NOMO-1 treated with DMSO at 0.1 percent for 48 hours (cell line): ENCODE data around the gene BDH1.
"Not testable (repeated sequence)": the region's sequence is repeated elsewhere in the genome, so short reads cannot be mapped to it uniquely, and the experiment has no call there.

Source experiments
- DNase-seq: peaks from one replicate; lab custom pipeline; 2025; ENCODE audit not compliant: unreplicated experiment; lab: John Stamatoyannopoulos, UW

BDH1 gene

GRCh38 chr3:197521277-197522182 lies 34.2 kb downstream of the BDH1 start:
- DNase-seq: no peak

GRCh38 chr3:197520311-197521276 lies 35.2 kb downstream of the BDH1 start:
- no peak for DNase-seq

- no peak for DNase-seq
Observed at GRCh38 chr3:197519801-197520211, 36.0 kb downstream of the BDH1 start.

GRCh38 chr3:197518881-197519421 lies 36.8 kb downstream of the BDH1 start:
- DNase-seq: no peak

DNA sequence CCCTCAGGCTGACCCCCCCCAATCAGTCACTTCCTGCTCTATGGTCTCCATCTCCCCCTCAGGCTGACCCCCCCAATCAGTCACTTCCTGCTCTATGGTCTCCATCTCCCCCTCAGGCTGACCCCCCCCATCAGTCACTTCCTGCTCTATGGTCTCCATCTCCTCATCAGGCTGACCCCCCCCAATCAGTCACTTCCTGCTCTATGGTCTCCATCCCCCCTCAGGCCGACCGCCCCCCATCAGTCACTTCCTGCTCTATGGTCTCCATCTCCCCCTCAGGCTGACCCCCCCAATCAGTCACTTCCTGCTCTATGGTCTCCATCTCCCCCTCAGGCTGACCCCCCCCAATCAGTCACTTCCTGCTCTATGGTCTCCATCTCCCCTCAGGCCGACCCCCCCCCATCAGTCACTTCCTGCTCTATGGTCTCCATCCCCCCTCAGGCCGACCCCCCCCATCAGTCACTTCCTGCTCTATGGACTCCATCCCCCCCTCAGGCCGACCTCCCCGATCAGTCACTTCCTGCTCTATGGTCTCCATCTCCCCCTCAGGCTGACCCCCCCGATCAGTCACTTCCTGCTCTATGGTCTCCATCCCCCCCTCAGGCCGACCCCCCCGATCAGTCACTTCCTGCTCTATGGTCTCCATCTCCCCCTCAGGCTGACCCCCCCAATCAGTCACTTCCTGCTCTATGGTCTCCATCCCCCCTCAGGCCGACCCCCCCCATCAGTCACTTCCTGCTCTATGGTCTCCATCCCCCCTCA lies 37.7 kb downstream of the BDH1 start:
- DNase-seq: not testable (repeated sequence)

GRCh38 chr3:197516890-197517606 lies 38.7 kb downstream of the BDH1 start:
- DNase-seq: not testable (repeated sequence)

- no peak for DNase-seq
Observed at GRCh38 chr3:197516517-197516889, 39.3 kb downstream of the BDH1 start.

DNA sequence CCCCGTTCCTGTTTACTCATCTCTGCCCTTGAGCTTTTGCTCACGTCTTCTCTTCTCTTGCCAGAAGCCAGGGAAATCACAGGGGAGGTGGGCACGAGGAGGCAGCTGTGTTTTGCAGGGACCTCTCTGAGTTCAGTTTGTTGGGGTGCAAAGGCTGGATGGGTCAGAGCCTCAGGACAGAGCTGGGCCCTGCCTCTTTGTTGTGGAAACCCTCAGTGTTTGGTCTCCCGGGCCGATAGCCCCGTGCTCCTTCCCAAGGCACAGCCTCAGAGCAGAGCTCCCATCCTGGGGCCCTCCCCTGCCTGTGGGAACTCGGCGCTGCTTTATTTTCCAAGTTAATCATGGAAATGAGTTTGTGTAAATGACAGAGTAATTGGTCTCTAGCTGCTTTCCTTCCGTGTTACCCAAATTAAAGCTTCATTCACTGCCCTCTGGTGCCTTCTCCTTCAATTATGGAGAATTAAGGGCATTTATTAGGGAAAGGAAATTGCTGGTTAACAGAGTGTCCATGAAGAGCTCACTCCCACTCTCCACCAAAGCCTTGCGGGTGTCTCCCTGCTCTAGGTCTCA lies 40.9 kb downstream of the BDH1 start:
- DNase-seq: no peak

GRCh38 chr3:197513953-197514785 lies 41.6 kb downstream of the BDH1 start:
- DNase-seq: no peak

- DNase-seq: no peak
Observed at GRCh38 chr3:197512691-197513571, 42.8 kb downstream of the BDH1 start.

DNA sequence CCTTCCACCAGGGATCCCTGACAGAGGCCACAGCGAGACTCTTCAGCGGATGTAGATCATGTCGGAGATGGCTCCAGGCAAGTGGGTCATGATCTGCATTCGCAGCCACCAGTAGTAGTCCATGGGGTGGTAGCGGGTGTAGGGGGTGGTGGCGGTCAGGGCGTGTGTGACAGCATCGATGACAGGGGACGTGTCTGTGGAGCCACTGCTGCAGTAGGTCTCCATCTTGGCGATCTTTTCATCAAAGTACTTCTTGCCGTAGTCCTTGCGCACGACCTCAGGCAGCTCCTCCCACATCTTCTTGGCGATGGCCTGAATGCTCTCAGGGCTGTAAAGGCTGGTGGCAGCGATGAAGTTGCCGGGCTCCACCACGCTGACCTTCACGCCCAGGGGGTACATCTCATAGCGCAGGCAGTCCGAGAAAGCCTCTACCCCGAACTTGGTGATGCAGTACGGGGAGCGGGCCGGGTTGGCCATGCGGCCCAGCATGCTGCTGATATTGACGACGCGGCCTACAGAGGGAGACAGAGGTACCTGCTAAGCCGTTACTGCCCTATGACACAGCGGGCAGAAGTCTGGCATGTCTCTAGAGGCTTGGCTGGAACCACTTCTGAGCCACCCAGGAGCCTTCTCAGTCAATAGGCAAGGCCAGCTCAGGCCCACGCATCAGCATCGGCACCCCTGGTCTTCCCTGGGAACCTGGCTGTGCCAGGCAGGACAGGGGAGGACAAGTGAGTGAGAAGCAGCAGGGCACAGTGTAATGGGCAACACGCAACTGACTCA lies 43.7 kb downstream of the BDH1 start:
- no peak for DNase-seq

- no peak for DNase-seq
Observed at GRCh38 chr3:197511130-197511529, 44.6 kb downstream of the BDH1 start.

DNA sequence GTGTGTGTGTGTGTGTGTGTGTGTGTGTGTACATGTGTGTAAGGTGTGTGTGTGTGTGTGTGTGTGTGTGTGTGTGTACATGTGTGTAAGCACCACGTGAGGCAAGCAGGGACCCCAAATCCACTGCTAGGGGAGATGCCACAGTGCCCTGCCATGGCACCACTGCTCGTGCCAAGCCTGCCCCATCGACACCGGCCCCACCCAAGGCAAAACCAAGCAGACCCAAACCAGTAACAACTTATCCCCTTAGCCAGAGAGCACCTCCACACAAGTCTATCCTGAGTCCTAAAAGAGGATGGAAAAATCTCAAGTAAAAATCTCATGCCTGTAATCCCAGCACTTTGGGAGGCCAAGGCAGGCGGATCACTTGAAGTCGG lies 45.1 kb downstream of the BDH1 start:
- no peak for DNase-seq

- DNase-seq: no peak
Observed at GRCh38 chr3:197508924-197509775, 46.6 kb downstream of the BDH1 start.

DNA sequence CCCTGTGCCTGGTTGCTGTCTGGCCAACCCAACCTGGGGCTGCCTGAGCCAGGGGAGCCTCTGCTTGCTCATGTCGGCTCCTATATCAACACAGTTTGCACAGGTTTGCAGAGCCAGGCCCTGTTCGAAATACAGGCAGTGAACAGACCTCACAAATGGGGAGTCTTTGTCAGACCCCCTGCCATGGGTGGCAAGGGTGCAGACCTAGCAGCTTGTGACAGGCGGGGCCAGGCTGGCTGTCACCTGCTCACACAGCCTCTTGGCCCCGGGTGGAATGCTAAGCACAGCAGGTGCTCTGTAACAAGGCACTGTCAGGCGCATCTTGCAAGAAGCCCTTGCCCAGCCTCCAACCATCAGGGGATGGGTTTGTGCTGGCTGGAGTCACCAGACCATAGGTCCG lies 47.3 kb downstream of the BDH1 start:
- DNase-seq: no peak

DNA sequence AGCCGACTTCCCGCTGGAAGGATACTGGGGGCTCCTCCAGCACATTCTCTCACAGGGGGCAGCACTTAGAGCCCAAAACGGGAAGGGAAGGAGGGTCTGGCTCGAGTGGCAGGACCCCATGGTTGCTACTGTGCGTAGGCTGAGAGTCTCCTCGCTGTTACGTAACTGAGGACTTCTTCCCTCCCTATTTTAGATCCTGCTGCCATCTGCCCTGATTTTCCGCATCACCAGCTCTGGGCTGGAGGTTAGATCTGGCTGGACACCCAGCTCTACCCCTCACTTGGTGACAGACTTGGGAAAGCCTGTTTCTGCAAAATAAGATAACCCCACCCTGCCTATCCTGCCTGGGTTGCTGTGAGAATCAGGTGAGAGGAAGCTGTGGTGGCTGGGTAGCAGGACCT lies 47.7 kb downstream of the BDH1 start:
- no peak for DNase-seq
